Bone marrow (tissue), 2 donors: ENCODE measurements around the gene APEH.

Experiments used
- DNase-seq, 2 donors: peaks; one replicate each; lab custom pipeline; 2025; lab: John Stamatoyannopoulos, UW

The APEH gene

GRCh38 chr3:49727924-49728361 is 53.8 kb downstream of the APEH start:
- DNase-seq, result no peak

DNA sequence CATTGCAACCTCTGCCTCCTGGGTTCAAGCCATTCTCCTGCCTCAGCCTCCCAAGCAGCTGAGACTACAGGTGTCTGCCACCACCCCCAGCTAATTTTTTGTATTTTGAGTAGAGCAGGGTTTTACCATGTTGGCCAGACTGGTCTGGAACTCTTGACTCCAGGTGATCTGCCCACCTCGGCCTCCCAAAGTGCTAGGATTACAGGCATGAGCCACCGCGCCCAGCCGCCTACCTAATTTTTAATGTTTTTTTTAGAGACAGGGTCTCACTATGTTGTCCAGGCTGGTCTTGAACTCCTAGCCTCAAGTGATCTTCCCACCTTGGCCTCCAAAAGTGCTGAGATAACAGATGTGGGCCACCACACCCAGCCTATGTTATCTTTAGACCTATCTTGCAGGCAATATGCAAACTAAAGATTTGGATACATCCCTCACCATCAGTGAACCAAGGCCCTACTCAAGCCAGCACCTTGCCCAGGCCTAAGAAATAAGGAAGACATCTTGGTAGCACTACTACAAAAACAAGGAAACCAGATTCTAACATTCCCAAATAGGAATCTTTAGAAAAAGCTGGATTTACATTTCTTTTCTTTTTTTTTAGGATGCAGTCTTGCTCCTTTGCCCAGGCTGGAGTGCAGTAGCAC is 55.9 kb downstream of the APEH start:
- DNase-seq, result no peak

GRCh38 chr3:49732597-49732996 is 58.4 kb downstream of the APEH start:
- no peak for DNase-seq

DNA sequence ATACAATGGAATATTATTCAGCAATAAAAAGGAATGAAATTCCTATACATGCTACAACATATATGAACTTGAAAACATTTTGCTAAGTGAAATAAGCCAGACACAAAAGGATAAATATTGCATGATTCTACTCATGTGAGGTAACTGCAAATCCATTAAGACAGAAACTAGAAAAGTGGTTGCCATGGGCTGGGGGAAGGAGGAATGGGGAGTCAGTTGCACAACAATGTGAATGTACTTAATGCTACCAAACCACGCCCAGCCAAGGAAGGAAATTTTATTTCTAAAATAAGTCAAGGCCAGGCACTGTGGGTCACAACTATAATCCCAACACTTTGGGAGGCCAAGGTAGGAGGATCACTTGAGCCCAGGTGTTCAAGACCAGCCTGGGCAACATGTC is 59.4 kb downstream of the APEH start:
- no peak for DNase-seq
